K562 (cell line): ENCODE data around the gene DALRD3. TPM values are rescaled to one million over a fixed set of nuclear protein-coding genes. Genes with fewer than 3 reads are reported as not detected.

Experiments
- C11orf30 ChIP-seq: fragments of 450-650 bp; IDR thresholded peaks from 2 replicates; pipeline ENCODE4 v1.6.1; 2016; ENCODE audit warnings: low read depth, mild to moderate bottlenecking
- DNMT1 ChIP-seq: fragments of 450-650 bp; IDR thresholded peaks from 2 replicates; pipeline ENCODE4 v1.6.1; 2016; ENCODE audit warnings: antibody characterized with exemption, mild to moderate bottlenecking
- ESRRA ChIP-seq: fragments of 450-650 bp; IDR thresholded peaks from 2 replicates; pipeline ENCODE4 v1.6.1; 2014; ENCODE audit warnings: low read depth, mild to moderate bottlenecking, moderate library complexity, borderline replicate concordance
- HDGF ChIP-seq: fragments of 450-650 bp; IDR thresholded peaks from 2 replicates; pipeline ENCODE4 v1.6.1; 2016
- HNRNPK ChIP-seq: fragments of 200-400 bp; formaldehyde crosslinking; IDR thresholded peaks from one replicate; pipeline ENCODE4 v1.6.1; 2018; ENCODE audit warnings: mild to moderate bottlenecking, low read depth, low read length; ENCODE audit not compliant: poor library complexity, severe bottlenecking
- MAFG ChIP-seq: fragments of 450-650 bp; conservative IDR thresholded peaks from 2 replicates; pipeline ENCODE4 v1.6.1; 2016; ENCODE audit warnings: missing genetic modification characterization, missing compliant biosample characterization
- RUNX1 ChIP-seq: sonication (generic); IDR thresholded peaks from 2 replicates; pipeline ENCODE4 v1.6.1; 2016; ENCODE audit warnings: antibody characterized with exemption, low read depth
- SRF ChIP-seq, 2 experiments: fragments of 250-450, 450-650 bp in 1 of 2; sonication (Bioruptor Pico) in 1 of 2; sonication (generic) in 1 of 2; formaldehyde crosslinking; IDR thresholded peaks; 2 replicates each; pipeline versions ENCODE4 v1.5.0 to v1.5.1; 2020 to 2022; ENCODE audit warnings: mild to moderate bottlenecking in 1 of 2, missing genetic modification reagents in 1 of 2
- ZNF12 ChIP-seq: sonication (generic); formaldehyde crosslinking; IDR thresholded peaks from 2 replicates; pipeline ENCODE4 v1.4.0; 2020; ENCODE audit warnings: mild to moderate bottlenecking, missing genetic modification reagents
- ZNF134 ChIP-seq: fragments of 250-450 bp; sonication (Bioruptor Pico); conservative IDR thresholded peaks from 2 replicates; pipeline ENCODE4 v1.4.0; 2020
- polyA plus RNA-seq, 8 experiments: library from polyadenylated mRNA; depleted of rRNA in 4 of 8; stranded (reverse) in 5 of 8; unstranded in 3 of 8; fragments of >200 nt; fragmentation: Nextera tagmentation in 2 of 8; fragmentation: Illumina TruSeq in 1 of 8; extraction: Ambion mirVana in 2 of 8; extraction: Trizol in 1 of 8; gene quantifications; 2 replicates each; pipeline versions ENCODE4 v1.2.1 to v1.2.3, GENCODE V29; 2011 to 2014; ENCODE audit warnings: inconsistent platforms in 1 of 8, missing spikeins in 1 of 8
- total RNA-seq, 7 experiments: library from RNA; depleted of rRNA in 6 of 7; stranded (reverse); fragments of >200 nt in 6 of 7; fragmentation: Illumina TruSeq in 2 of 7; extraction: Trizol in 2 of 7; gene quantifications; 2 replicates each; pipeline versions ENCODE4 v1.2.1 to v1.2.3, GENCODE V29; 2011 to 2021; ENCODE audit warnings: low replicate concordance in 1 of 7
- TF ChIP-seq, protein P1 (sequence below): fragments of 200-600 bp; sonication (generic); IDR thresholded peaks from one replicate; pipeline ENCODE4 v1.6.1; 2012; ENCODE audit warnings: mild to moderate bottlenecking, low read depth, low read length, inconsistent platforms
- TF ChIP-seq, protein P2 (sequence below): IDR thresholded peaks from 2 replicates; pipeline ENCODE4 v1.6.1; 2011; ENCODE audit warnings: borderline replicate concordance, low read depth, mild to moderate bottlenecking, moderate library complexity, low read length; ENCODE audit not compliant: insufficient read depth, poor library complexity, severe bottlenecking

Gene DALRD3
- total and polyA plus RNA-seq, 9 of the 15 experiments (the other 6 are each of a cell fraction or from before 2014, with no cell fraction given) = 6.6 to 31.3 (median 14.4) TPM

DNA sequence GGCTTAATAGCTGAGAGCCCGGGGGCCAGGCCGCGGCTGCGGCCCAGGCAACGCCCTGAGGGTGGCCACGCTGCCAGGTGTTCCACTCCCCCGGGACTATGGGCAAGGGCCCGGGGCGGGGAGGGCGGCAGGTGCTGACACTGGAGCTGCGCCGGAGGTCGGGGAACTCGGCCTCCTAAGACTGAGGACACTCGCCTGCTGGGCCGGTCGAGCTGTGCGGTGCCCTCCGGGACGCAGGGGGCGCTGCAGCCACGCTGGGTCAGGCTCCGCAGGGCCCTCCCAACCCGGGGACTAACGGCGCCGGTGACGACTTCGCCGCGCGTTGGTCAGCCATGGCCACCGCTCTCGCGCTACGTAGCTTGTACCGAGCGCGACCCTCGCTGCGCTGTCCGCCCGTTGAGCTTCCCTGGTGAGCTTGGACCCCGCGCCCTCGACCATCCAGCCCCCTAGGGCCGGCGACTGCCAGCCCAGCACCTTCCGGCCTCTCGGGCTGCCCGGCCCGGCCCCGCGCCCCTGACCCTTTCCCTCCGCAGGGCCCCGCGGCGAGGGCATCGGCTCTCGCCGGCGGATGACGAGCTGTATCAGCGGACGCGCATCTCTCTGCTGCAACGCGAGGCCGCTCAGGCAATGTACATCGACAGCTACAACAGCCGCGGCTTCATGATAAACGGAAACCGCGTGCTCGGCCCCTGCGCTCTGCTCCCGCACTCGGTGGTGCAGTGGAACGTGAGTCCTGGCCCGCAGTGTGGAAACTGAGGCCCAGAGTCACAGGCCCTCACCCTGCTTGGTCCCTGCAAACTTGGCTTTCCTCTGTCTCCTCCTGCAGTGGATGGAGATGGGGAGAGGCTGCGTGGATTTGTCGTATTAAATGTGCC is 3.7 kb upstream of the DALRD3 start, which contains the start of gene NDUFAF3 (continued):
- TF ChIP-seq, protein P1, sequence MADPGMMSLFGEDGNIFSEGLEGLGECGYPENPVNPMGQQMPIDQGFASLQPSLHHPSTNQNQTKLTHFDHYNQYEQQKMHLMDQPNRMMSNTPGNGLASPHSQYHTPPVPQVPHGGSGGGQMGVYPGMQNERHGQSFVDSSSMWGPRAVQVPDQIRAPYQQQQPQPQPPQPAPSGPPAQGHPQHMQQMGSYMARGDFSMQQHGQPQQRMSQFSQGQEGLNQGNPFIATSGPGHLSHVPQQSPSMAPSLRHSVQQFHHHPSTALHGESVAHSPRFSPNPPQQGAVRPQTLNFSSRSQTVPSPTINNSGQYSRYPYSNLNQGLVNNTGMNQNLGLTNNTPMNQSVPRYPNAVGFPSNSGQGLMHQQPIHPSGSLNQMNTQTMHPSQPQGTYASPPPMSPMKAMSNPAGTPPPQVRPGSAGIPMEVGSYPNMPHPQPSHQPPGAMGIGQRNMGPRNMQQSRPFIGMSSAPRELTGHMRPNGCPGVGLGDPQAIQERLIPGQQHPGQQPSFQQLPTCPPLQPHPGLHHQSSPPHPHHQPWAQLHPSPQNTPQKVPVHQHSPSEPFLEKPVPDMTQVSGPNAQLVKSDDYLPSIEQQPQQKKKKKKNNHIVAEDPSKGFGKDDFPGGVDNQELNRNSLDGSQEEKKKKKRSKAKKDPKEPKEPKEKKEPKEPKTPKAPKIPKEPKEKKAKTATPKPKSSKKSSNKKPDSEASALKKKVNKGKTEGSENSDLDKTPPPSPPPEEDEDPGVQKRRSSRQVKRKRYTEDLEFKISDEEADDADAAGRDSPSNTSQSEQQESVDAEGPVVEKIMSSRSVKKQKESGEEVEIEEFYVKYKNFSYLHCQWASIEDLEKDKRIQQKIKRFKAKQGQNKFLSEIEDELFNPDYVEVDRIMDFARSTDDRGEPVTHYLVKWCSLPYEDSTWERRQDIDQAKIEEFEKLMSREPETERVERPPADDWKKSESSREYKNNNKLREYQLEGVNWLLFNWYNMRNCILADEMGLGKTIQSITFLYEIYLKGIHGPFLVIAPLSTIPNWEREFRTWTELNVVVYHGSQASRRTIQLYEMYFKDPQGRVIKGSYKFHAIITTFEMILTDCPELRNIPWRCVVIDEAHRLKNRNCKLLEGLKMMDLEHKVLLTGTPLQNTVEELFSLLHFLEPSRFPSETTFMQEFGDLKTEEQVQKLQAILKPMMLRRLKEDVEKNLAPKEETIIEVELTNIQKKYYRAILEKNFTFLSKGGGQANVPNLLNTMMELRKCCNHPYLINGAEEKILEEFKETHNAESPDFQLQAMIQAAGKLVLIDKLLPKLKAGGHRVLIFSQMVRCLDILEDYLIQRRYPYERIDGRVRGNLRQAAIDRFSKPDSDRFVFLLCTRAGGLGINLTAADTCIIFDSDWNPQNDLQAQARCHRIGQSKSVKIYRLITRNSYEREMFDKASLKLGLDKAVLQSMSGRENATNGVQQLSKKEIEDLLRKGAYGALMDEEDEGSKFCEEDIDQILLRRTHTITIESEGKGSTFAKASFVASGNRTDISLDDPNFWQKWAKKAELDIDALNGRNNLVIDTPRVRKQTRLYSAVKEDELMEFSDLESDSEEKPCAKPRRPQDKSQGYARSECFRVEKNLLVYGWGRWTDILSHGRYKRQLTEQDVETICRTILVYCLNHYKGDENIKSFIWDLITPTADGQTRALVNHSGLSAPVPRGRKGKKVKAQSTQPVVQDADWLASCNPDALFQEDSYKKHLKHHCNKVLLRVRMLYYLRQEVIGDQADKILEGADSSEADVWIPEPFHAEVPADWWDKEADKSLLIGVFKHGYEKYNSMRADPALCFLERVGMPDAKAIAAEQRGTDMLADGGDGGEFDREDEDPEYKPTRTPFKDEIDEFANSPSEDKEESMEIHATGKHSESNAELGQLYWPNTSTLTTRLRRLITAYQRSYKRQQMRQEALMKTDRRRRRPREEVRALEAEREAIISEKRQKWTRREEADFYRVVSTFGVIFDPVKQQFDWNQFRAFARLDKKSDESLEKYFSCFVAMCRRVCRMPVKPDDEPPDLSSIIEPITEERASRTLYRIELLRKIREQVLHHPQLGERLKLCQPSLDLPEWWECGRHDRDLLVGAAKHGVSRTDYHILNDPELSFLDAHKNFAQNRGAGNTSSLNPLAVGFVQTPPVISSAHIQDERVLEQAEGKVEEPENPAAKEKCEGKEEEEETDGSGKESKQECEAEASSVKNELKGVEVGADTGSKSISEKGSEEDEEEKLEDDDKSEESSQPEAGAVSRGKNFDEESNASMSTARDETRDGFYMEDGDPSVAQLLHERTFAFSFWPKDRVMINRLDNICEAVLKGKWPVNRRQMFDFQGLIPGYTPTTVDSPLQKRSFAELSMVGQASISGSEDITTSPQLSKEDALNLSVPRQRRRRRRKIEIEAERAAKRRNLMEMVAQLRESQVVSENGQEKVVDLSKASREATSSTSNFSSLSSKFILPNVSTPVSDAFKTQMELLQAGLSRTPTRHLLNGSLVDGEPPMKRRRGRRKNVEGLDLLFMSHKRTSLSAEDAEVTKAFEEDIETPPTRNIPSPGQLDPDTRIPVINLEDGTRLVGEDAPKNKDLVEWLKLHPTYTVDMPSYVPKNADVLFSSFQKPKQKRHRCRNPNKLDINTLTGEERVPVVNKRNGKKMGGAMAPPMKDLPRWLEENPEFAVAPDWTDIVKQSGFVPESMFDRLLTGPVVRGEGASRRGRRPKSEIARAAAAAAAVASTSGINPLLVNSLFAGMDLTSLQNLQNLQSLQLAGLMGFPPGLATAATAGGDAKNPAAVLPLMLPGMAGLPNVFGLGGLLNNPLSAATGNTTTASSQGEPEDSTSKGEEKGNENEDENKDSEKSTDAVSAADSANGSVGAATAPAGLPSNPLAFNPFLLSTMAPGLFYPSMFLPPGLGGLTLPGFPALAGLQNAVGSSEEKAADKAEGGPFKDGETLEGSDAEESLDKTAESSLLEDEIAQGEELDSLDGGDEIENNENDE = no peak
- TF ChIP-seq MAFG (tag) = no peak
- no peak for TF ChIP-seq SRF (CRISPR knock-in tag; IDR thresholded peaks at IDR 0.05)
- no peak for TF ChIP-seq HNRNPK
- peak; percentile 26; the same call in 1 of the 2 replicates for TF ChIP-seq ZNF12 (CRISPR knock-in tag)
- peak; percentile 65; the same call in 1 of the 2 replicates for TF ChIP-seq ESRRA
- no peak for TF ChIP-seq ZNF134 (CRISPR knock-in tag)
- no peak for TF ChIP-seq RUNX1
- TF ChIP-seq, protein P2, sequence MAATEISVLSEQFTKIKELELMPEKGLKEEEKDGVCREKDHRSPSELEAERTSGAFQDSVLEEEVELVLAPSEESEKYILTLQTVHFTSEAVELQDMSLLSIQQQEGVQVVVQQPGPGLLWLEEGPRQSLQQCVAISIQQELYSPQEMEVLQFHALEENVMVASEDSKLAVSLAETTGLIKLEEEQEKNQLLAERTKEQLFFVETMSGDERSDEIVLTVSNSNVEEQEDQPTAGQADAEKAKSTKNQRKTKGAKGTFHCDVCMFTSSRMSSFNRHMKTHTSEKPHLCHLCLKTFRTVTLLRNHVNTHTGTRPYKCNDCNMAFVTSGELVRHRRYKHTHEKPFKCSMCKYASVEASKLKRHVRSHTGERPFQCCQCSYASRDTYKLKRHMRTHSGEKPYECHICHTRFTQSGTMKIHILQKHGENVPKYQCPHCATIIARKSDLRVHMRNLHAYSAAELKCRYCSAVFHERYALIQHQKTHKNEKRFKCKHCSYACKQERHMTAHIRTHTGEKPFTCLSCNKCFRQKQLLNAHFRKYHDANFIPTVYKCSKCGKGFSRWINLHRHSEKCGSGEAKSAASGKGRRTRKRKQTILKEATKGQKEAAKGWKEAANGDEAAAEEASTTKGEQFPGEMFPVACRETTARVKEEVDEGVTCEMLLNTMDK = peak; percentile 94
- no peak for TF ChIP-seq HDGF
- TF ChIP-seq DNMT1 = no peak
- TF ChIP-seq C11orf30 = peak; percentile 90
